NOMO-1 treated with dmso at 0.1 percent for 144 hours (cell line): Measurements from ENCODE around the gene BACE1.
"Not testable (repeated sequence)": the region's sequence is repeated elsewhere in the genome, so short reads cannot be mapped to it uniquely, and the experiment has no call there.

ENCODE experiments used
- DNase-seq: peaks from one replicate; lab custom pipeline; 2025; ENCODE audit not compliant: unreplicated experiment; lab: John Stamatoyannopoulos, UW

Gene BACE1

DNA sequence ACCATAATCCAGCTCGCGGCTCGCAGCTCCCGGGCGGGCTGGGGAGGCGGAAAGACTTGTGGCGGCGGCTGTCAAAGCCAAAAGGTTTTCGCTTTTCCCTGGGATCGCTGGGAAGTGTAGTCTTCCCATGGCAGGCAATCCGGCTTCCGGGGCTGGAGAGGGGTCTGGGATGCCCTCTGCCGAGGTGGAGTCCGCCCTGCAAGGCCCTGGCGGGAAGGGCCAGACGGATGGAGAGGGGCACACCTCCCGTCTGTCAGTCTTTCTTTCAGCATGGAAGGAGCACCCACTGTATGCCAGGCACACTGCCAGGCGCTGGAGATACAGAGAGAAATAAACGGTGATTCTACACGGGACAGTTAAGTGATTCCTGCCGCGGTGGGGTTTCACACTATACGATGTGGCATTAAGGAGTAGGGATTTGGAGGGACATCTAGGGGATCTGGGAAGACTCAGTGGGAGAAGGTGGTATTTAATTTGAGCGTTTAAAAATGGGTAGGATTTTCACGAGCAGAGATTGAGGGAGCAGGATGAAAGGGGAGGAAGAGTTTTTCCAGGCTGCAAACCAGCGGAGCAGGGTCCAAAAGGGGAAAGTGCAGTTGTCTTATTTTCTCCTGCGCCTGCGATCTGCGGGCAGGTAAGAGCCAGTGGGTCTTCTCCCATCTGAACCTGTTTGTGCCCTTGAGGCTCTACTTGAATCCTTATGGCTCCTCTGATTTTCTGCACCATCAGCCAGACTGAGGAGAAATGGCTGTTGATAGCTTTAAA lies at the start of gene BACE1:
TSS of gene BACE1 (minus strand) at position 60 of the 765 bp plus-strand sequence. CDS start 461 bp downstream, outside the sequence.
- peak; percentile 15 for DNase-seq

DNA sequence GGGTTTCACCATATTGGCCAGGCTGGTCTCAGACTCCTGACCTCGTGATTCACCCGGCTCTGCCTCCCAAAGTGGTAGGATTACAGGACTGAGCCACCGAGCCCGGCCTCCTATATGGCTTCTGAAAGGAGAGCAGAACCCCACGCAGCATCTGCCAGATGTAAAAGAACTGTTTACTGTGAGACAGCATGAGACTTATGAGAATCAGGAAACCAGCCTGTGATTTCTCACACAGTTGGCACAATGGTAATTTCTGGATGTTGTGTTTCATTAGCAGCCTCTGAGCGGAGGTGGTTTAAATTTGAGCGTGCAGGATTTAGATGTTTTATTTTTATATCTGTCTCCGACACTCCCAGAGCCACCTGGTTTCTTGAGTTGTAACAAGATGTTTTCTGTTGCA lies 45.4 kb upstream of the BACE1 start:
- no peak for DNase-seq

DNA sequence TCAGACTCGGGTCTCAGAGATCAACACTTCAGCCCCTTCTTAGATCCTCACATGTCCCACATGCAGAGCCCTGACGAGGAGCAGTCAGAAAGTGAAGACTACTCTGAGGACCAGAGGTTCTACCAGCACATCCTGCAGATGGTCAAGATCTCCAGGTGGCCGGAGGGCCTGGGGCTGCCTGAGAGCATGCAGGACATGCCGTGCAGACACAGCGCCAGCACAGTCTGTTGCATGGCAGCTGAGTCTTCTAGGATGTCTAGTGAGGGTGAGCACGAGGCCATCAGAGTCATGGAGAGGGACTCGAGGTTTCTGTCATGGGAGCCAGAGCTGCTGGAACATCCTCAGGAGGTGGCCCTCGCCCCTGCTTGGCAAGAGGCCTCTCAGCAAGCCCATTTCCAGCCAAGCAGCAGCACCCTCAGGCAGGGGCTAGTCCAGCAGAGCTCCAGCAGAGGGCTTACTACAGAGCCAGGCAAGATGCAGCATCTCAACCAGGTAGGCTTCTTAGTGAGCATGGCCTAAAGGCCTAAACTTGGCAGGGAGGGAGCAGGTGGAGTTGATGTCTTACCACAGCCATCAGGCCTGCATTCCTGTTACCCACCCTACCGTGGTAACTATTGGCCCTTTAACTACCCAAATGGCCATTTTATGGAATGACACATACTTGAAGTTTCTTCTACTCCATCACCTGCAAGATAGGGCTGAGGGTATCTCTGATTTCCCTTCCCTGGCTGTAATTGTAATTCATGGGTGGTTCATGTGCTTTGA lies 40.3 kb upstream of the BACE1 start:
- DNase-seq = no peak

DNA sequence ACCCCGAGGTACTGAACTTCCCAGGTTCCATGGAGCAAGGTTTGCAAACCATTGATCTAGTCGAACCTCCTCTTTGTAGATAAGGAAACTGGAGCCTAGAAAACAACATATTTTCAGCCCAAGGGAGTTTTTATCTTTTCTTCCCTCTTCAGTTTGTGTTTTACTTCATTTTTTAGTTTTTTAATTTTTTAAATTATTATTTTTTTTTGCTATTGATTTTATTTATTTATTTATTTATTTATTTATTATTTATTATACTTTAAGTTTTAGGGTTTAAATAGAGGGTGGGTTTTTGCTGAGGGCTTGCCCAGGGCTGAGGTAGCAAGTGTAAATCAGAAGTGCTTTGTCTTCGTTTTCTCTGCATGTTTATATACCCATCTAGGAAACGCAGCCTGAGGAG lies 38.5 kb upstream of the BACE1 start:
- DNase-seq = no peak

DNA sequence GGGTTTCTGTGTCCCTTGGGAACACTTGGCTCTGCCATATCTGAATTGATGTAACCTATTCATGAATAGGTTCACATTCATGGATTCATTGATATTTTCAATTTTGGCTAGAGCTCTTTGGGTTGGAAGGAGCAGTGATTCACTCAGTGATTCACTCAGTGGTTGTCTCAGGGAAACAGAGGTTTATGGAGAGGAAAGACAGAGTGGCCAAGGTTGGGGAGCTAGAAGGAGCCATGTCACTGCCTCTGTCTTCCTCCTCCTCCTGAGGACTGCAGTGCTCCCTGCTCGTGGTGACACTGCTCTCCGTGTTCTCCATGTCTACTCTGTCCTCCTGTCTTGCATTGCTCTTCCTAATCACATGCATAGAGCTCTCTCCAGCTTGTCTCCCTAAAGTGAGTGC lies 29.0 kb upstream of the BACE1 start:
- no peak for DNase-seq

DNA sequence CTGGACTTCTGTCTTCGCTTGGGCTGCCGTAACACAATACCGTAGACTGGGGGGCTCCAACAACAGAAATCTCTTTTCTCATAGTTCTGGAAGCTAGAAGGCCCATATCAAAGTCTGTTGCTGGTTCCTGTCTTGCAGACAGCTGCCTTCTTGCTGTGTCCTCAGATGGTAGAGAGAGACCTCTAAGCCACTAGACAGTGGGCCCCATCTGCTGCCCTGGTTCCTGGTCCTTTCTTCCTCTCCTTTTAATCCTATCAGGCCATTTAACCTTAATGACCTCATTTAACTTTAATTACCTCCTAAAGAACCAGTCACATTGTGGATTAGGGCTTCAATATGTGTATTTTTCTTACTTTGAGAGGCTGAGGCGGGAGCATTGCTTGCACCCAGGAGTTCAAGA lies 21.0 kb upstream of the BACE1 start:
- no peak for DNase-seq

DNA sequence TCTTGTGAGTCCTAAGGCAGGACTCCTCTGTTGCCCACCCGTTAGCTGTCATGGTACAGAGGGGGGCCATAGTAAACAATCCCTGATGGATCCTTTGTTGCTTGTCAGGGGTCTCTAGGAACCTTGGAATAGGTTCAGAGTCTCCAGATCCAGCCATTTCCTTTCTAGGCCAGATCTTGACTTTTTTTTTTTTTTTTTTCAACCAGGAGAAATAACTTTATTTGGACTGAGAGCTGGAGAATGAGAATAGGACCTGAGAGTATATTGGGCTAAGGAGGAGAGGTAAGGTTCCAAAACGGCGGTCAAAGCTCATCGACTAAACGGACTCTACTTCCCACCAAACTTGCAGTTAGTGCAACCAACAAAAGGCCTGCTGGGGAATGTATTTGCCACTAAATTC lies 19.3 kb upstream of the BACE1 start:
- no peak for DNase-seq

DNA sequence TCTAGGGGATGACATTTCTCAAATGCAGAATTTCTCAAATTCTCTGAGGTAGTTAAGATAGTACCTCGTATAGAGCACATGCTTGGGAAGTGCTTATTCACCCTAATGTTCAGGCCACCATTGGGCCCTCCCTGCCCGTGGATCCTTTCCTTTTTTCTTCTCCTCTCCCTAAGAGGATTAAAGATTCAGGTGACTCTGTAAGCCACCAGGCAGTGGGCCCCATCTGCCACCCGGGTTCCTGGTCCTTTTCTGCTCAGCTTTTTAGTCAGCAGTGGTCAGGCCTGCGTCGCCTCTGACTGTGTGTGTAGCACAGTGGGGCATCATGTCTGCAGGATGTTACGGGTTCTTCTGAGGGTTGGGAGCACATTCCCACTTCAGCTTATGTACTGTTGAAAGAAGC lies 18.8 kb upstream of the BACE1 start:
- no peak for DNase-seq

DNA sequence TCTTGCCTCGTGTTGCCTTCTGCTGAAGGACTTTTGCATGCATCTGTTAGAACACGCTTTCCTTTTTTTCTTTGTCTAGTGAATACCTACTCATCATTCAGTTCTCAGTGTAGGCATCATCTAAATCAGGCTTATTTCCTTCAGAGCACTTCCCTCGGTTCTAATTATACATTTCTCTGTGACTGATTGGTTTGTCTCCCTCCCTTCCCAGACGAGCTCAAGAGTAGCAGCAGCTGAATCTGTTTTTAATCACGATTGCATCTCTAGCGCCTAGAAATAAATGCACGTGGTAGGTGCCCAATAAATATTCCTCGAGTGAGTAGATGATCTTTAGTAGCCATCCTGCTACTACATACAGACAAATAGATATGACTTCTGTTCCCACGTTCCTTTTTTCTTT lies 17.9 kb upstream of the BACE1 start:
- no peak for DNase-seq

DNA sequence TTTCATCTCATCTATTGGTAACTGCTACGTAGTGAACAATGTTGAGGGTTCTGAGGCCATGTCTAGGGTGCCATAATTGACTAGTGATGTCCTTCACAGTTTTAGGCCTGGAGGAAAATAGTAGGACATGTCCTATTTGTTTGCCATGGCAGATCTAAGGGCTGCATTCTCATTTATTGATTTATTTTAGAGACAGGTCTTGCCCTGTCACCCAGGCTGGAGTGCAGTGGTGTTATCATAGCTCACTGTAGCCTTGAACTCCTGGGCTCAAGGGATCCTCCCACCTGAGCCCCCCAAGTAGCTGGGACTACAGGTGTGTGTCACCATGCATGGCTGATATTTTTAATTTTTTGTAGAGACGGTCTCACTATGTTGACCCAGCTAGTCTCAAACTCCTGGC lies 16.8 kb upstream of the BACE1 start:
- DNase-seq = no peak

DNA sequence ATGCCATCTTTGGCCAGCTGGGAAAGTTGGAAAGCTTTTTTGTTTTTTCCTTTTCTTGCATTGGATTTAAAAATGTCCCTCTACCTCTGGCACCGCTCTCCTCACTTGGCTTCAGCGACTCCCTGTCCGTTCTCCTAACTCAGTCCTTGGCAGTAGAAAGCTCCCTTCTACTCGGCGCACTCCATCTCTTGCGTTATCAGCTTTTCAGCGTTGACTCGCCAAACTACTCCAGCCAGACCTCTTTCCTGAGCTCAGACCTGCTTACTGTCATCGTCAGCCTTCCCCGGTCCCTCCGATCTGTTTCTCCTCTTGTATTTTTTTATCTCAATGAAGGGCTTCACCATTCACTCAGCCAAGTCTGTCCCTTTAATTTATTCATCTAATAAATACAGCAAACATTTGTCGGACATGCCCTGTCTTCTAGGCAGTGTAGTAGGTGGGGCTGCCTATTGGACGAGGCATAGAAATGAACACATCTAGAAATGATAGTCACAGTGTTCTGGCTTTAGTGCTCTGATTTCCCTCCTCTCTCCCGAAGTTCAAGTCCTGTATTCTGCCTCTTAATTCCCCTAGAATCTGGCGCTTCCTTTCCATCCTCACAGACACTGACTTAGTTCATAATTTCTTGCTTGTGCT lies 12.4 kb upstream of the BACE1 start:
- DNase-seq = no peak

DNA sequence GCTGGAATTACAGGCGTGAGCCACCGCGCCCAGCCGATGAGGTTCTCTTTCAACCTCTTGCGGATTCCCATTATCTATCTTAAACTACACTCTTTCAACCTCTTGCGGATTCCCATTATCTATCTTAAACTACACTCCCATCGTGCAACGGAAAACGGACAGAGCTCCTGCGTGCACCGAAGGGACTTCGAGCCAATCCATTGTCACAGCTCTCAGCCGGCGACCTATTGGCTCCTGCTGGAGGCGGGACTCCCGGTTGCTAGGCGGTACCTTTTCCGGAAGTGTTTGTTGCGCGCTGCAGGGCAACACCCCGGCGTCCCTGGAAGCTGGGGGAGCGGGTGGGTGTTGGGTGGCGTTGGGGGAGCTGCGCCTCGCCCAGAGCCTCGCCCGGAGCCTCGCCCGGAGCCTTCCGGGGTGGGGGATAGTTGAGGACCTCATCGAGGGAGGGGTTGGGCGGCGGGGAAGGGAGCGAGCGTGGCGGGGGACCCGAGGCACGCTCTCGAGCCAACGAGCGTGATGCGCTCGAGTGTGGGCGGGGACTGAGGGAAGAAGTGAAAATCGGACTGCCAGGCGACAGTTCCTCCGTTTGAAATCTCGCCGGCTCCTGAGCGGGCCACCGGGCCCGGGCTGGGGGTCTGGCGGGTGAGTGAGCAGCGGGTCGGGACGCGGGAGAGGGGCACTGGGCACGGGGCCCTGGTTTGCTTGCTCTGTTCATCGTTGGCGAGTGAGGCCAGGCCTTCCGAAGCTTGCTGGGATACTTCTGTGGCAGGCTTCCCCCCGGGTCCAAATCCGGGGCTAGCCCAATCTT lies 11.7 kb upstream of the BACE1 start, which contains the start of gene CEP164:
TSS of gene CEP164 (plus strand) at position 288 of the 808 bp plus-strand sequence. CDS start 10,733 bp downstream, outside the sequence.
- peak; percentile 91 for DNase-seq

DNA sequence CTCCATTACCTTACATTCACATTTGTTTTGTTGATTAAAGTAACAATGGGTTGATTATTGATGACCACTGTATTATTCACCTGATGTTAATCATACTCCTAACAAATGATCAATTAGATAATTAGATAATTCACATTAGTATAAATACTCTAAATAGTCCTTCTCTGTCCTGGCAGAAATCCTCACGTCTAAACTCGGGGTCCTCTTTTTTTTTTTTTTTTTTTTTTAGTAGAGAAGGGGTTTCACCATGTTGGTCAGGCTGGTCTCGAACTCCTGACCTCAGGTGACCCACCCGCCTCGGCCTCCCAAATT lies 11.2 kb upstream of the BACE1 start:
- not testable (repeated sequence) for DNase-seq

DNA sequence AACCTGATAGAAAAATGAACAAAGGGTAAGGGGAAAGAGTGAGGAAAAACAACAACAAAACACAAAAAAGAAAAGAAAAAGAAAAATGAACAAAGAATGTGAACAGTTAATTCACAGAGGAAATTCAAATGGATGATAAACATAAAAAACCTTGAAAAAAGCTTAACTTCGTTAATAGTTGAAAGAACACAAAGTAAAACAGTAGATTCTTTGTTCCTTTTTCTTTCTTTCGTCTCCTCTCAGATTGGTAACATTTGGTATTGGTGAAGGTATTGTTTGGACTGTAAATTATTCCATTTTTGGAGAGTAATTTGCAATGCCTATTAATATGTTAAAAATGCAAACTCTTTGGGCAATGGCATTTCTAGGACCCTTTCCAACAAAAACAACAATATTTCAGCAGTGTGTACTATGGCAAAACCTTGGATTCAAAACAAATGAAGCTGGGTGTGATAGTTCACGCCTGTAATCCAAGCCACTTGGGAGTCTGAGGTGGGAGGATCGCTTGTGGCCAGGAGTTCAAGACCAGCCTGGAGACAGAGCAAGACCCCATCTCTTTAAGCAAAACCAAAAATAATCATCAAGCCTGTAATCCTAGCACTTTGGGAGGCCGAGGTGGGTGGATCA lies 3.3 kb upstream of the BACE1 start:
- no peak for DNase-seq

DNA sequence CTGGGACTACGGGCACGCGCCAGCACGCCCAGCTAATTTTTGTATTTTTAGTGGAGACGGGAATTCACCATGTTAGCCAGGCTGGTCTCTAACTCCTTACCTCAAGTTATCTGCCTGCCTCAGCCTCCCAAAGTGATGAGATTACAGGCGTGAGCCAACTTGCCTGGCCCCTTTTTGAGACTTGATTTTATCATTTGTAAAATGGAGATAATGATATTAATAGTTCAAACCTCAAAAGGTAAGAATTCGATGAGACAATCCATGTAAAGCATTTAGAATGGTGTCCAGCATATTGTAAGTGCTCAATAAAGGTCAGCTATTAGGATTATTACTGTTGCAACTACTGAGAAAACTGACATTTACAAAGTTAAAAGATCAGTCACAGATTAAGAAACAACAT lies 2.7 kb upstream of the BACE1 start:
- DNase-seq = no peak

DNA sequence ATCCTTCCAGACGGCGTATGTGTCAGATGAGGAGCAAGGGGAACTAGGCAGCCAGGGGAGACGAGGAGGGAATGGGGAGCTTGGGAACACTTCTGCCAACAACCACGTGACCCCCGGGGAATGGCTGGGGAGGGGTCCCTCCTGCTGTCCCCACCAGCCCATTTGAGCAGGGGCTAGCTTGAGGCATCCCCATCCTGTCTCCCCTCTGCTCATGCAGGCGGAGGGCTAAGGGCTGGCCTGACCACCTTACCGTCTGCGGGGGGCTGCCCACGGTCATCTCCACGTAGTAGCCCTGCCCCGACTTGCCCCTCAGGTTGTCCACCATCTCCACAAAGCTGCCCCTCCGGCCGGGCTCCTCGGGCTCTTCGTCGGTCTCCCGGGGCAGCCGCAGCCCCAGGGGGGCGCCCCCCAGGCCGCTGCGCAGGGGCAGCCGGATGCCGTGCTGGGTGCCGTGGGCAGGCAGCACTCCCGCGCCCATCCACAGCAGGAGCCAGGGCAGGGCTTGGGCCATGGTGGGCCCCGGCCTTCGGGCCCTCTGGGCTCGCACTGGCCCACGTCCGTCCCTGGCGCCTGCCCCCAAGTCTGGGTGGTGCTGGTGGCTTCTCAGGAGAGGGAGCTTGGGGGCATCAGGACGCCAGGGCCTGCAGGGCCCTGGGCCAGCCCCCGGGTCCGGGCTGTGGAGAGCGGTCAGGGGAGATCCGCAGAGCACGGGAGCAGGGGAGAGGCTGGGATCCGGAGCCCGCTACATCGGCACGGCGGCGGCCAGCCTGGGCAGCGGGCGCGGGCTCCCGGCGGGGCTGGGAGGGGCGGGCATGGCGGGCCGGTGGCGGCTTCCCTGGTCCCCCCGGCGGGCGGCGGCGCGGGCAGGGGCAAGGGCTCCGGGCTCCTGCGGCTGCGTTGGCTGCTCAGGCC lies 515 bp downstream of the BACE1 start:
- DNase-seq = no peak

DNA sequence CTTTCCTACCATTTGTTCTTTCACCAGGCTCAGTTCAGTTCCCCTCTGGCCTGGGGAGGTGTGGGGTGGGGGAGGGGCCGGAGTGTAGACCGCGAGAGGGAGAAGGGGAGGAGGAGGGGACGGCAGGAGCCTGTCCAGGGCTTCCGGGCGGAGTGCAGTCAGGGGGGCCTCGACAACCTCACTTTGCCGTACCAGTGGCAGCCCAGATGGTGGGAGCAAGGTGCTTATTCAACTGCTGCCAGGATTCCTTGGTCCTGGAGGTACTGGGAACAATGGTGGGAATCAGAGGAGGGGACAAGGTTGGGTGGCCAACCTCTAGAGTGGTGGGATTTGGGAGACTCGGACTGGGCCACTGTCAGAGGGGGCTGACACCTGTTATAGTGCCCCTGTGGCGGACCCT lies 1.2 kb downstream of the BACE1 start:
- peak; percentile 23 for DNase-seq

DNA sequence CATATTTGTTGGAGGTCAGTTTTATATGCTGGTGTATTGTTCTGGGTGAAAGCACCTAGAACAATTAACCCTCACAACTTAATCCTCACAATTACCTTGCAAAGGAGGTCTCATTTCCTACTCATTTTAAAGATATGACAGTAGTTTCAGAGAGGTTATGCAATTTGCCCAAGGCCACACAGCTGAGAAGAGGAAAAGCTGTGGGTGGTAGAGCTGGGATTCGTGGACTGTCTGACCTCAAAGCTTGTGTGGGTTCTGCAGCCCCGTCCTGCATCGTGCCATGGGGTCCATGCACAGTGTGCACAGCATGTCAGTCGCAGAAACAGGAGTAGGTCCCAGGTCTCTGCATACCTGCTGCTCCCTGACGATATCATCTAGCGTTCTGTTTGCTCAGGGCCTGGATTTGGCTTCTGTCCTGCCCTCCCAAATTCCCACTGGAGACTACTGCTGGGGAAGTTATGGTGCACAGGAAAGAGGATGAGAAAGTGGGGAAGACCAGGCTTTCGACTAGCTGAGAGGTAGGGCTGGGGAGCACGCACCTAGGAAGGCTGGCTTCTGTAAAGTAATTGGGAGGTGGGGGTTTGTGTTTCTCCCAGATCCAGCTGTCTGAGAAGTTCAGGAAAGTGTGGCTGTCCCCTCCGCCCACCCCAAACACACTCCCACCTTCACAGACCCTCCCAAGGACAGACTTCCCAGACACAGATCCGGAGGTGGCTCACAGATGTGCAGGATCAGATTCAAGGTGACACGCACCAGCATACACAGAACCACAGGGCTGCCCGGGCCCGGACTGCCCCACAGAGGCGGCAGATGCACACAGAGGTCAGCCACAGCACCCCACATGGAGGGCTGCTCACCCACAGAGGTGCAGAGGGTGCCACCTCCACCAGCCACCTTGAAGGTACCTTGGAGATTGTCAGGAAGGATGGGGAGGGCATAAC lies 2.0 kb downstream of the BACE1 start:
- no peak for DNase-seq

DNA sequence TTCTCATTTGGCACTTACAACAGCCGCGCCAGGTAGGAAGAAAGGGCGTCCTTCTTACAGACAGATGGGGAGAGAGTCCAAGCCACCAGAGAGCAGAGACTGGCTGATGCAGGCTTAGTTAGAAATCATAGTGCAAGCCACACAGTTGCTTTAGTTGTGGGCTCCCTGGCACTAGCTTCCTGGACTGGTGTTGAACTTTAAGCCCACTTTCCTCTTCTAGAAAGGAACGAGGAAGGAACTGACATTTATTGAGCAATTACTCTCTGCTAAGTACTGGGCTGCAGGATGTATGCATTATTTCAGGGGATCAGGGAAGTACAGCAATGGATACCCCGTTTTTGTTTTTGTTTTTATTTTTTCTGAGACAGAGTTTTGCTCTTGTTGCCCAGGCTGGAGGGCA lies 3.0 kb downstream of the BACE1 start:
- DNase-seq = peak; percentile 32
